HTR-8/SVneo (cell line): ENCODE data around the gene RGS6.
"Not testable (repeated sequence)": the region's sequence is repeated elsewhere in the genome, so short reads cannot be mapped to it uniquely, and the experiment has no call there.

Experiments used
- DNase-seq: peaks from one replicate; pipeline ENCODE4 v3.0.0; 2011; ENCODE audit warnings: low spot score, mixed read lengths; ENCODE audit not compliant: insufficient read length
- FAIRE-seq: peaks from 2 replicates; lab custom pipeline; 2011; peaks lifted over from hg19 to GRCh38; lab: Jason Lieb, UNC

The RGS6 gene

DNA sequence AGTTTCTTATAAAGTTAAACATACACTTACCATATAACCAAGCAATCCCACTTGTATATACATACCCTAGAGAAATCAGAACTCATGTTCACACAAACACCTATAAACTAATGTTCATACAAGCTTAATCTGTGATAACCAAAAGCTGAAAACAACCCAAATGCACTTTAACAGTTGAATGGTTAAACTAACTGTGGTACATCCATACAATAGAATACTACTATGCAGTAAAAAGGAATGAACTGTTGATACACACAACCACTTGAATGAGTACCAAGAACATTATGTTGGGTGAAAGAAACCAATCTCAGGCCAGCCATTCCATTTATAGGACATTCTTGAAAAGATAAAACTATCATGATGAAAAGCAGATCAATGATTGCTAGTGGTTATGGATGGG lies 534.1 kb downstream of the RGS6 start:
- no peak for DNase-seq
- peak; percentile 81 for FAIRE-seq

GRCh38 chr14:72471346-72471745 lies 539.1 kb downstream of the RGS6 start:
- DNase-seq (no peak), FAIRE-seq (peak; percentile 94)

DNA sequence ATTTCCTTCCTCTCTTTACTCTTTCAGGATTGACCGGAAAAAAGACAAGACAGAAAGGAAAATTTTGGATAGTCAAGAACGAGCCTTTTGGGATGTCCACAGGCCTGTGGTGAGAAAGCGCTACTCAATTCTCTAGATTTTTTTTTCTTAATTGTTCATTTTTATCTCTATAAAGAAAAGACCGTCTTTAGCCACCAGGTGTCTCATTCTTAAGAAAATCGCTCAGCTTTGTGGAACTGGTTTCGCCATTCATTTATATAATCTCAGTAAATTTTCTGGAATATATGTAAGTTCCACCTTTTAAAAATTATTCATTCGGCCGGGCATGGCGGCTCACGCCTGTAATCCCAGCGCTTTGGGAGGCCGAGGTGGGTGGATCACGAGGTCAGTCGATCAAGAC lies 540.6 kb downstream of the RGS6 start:
- DNase-seq (no peak), FAIRE-seq (no peak)

- FAIRE-seq, result peak; percentile 80
- DNase-seq, result peak; percentile 82
These were observed 544.6 kb downstream of the RGS6 start for GRCh38 chr14:72476657-72477499.

DNA sequence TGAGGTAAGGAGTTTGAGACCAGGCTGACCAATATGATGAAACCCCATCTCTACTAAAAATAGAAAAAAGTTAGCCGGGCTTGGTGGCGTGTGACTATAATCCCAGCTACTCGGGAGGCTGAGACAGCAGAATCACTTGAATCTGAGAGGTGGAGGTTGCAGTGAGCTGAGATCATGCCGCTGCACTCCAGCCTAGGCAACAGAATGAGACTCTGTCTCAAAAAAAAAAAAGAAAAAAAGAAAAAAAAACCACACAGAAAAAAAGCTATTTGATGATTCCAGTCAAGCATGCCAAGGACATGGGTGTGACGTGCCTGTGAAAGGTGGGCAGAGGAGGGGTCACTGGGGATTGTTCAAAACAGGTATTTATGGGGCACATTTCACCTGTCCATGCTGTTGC lies 545.3 kb downstream of the RGS6 start:
- not testable (repeated sequence) for DNase-seq, FAIRE-seq

DNA sequence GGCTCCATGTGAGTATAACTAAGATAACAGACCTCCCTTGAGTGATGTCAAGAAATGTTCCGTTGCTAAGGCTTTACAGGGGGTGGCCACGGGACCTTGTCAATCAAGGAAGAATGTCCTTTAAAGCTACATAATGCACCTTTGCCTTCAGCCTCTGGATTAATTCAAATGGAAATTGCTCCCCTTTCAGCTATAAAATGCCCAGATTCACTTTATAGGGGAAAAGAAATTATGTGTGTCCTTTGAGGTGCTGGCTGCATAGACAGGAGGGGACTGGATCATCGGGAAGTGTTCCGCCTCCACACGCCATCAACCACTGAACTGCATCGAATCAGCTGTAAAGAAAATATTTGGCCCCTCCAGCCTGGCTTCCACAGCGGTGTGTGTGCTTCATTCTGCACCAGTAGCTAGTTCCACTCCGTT lies 546.3 kb downstream of the RGS6 start:
- FAIRE-seq (peak; percentile 81), DNase-seq (no peak)

DNA sequence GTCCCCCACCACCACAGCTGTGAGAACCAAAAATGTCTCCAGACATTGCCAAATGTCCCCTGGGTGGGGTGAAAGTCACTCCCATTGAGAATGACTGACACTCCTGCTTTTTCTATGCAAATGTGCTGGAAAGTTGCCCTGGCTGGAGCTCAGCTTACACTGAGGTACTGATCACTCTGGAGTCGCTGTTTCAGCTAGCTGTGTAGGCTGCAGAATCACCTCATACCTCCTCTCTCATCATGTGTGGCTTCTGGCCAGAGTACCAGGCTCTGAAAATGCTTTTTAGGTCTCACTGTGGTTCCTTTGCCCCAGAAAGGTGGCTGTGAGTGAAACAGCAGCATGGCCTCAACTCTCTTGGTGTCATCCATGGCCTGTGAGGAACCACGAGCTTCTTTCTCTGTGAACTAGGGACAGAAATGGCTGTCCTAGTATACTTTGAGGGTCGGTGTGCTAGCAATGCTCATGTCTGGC lies 547.3 kb downstream of the RGS6 start:
- peak; percentile 86 for FAIRE-seq
- no peak for DNase-seq

- DNase-seq, result no peak
These were observed 548.4 kb downstream of the RGS6 start for GRCh38 chr14:72480464-72481243.

GRCh38 chr14:72483311-72483710 lies 551.1 kb downstream of the RGS6 start:
- no peak for DNase-seq
- peak; percentile 90 for FAIRE-seq

More at GRCh38 chr14:72480464-72481243, 548.4 kb downstream of the RGS6 start:
- FAIRE-seq, result no peak

- DNase-seq, result no peak
- FAIRE-seq, result no peak
These were observed 553.5 kb downstream of the RGS6 start for GRCh38 chr14:72485695-72486094.

GRCh38 chr14:72488514-72488913 lies 556.3 kb downstream of the RGS6 start:
- no peak for FAIRE-seq
- DNase-seq, result no peak

- DNase-seq, result no peak
- FAIRE-seq, result no peak
These were observed 560.0 kb downstream of the RGS6 start for GRCh38 chr14:72492196-72492595.

DNA sequence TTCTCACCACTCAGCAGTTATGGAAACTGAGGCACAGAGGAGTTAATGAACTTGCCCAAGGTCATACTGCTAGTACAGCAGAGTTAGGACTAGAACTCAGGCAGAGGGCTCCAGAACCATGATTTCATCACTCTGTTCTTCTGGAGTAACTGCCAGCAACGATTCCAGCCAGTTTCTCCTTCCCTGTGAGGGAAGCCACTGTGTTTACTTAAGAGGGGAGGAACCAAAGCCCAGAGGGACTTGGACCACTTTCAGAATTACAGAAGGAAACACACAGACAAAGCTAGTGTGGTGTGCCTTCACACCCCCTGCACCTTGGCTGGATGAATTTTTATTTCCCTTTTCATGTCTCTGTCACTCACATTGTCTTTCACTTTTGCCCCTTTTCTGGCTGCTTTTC lies 563.4 kb downstream of the RGS6 start:
- no peak for DNase-seq
- FAIRE-seq, result peak; percentile 86

GRCh38 chr14:72498646-72499045 lies 566.4 kb downstream of the RGS6 start:
- no peak for DNase-seq
- FAIRE-seq, result no peak

DNA sequence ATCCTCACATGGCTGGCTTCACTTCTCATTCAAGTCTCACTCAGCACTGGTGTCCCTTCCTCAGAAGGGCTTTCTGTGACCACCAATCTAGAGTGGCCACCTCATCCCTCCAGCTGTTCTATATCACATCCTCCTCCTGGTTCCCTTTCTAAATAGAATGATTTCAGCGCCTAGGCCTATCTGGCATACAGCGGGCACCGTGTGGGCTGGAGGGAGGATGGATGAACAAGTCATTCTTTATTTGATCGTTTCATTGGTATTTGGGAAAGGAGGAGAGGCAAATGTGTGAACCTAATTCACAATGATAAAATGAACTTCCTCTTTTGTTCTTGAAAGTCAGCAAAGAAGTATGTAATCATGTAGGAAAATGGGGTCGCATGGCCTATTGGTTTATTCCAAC lies 567.5 kb downstream of the RGS6 start:
- no peak for FAIRE-seq
- DNase-seq, result no peak

- DNase-seq, result no peak
- FAIRE-seq, result no peak
These were observed 568.1 kb downstream of the RGS6 start for GRCh38 chr14:72500234-72500838.

DNA sequence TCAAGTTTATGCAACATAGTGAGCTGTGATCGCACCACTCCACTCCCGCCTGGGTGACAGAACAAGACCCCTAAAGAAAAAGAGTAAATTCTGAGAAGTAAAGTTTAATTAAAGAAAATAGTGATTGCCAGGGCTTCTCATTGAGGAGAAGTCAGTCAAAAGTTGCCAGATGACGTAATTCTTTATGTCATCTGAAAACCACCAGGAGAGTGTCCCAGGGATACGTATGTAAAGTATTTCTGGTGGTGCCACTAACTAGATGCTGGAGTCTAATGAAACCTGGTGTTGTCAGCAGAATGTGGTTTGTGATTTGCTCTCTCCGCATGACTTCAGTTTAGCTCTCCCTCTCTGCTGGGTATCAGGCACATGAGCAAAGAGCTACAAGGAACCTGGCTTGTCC lies 569.2 kb downstream of the RGS6 start:
- no peak for DNase-seq
- FAIRE-seq, result no peak

- FAIRE-seq, result no peak
- no peak for DNase-seq
These were observed 571.0 kb downstream of the RGS6 start for GRCh38 chr14:72503271-72503670.

DNA sequence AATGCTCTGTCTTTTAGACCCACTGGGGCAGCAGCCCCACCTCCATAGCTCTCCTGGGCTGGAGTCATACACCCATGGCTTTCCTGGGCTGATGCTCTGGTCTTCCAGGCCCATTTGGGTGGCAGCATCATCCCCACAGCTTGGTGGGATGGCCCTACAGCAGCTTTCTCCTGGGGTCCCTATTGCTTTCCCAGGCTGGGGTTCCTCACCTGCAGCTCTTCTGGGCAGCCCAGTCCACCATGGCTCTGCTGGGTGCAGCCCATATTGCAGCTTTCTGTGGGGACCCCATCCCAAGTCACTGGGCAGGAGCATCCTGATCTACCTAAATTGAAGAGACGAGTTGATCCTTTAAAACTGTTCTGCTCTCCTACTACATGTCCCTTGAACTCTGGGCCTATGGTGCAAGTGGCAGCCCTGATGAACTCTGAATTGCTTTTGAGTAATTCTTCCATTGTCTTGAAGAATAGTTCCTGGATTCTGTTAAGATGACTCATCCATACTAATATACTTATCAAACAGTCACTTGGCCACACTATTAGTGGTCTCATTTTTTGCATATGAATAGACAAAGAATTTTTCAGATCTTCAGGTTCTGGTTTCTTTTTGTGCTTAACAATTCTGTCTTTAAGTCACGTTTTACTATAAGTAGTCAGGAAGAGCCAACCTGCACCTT lies 571.6 kb downstream of the RGS6 start:
- FAIRE-seq (peak; percentile 68), DNase-seq (no peak)

DNA sequence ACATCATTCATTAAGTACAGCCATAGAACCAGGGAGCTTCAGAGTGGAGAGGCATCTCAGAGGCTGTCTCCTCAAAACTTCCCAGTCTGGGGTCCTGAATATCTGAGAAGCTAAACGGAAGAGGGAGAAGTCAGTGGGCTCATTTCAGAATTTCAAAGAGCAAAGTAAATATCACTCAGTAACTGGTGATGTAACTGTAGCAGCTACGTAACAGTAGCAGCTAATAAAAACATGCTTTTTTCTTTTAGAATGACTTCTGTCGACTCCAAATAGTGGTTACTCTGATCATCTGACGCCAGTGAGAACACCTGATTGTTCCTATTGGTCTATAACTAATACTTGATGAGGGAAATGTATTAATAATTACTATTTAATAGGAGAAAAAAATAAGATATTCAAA lies 578.3 kb downstream of the RGS6 start:
- FAIRE-seq (no peak), DNase-seq (no peak)
